ENCODE results near the gene IMMP2L. TPM values are rescaled to one million over a fixed set of nuclear protein-coding genes. Genes with fewer than 3 reads are reported as not detected.

The IMMP2L gene
- total and polyA plus RNA-seq, 2 of the 8 experiments (the other 6 are each of a cell fraction or from before 2014, with no cell fraction given) = 2.3 to 10.1 TPM

DNA sequence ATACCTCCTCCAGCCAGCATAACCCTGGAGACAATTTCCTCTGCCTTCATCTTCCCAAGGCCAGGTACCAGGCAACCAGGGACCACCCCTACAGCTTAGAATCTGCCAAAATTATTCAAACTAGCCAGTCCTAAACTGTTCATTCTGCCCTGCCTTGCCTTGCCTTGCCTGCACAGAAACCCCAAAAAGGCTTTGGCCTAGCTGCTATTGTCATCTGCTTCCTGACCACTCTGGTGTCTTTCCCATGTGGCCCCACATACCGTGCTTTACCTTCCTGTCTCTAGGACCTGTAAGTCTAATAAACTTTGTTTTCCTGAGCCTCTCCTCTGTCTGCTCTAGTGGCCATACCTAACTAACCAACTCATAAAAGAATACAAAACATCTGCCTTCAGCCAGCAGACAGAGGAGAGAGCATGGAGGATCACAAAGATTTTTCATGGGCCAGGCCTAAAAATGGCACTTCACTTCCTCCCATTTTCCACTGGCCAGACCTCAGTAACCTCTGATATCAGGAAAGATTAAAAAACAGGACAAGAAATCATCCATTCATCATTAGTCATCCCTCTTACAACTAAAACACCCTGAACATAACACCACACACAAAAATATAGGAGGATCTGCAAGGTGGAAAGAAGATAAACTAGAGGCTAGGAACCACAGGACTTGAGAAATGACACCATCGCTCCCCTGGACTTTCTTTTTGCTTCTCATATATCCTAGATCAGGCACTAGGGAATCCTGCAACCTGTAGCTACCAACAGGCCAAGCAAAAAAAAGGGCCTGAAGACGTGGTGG, 51.5 kb downstream of the IMMP2L start:
- WGBS, 2 experiments (ENCODE audit: extremely low coverage in 1 of 2, insufficient coverage in 1 of 2, insufficient read length in 1 of 2, insufficient replicate concordance in 2 of 2, low coverage in 1 of 2, low lambda C conversion rate in 2 of 2, missing lambda C conversion rate in 1 of 2) = 89% methylated on average over 3 of the region's 3 CpGs; no CpG with 5 or more reads in 1 of the 2 experiments
- ChIA-PET POLR2A (ENCODE audit: partially characterized antibody) (no interaction called here), CTCF (ENCODE audit: partially characterized antibody) (interaction anchor here (0.7 to 1.4 kb wide), 3 partner anchors 94 to 219 kb away, joined by 3 to 6 read pairs (median 3); no protein-coding TSS in a partner anchor)
- no peak for FAIRE-seq
- H3K9me3 ChIP-seq (ENCODE audit: insufficient read depth in 2 of 2, low read depth in 1 of 2, low read length in 1 of 2) = no peaks in the 10 kb centered on the region
- no peak overlapping the region for H2BK120ac ChIP-seq (replicated peaks; ENCODE audit: low read depth, low read length)
- no peak overlapping the region for H3K9ac ChIP-seq (replicated peaks in 1 of 4; ENCODE audit: extremely low read depth in 1 of 4, low read depth in 3 of 4, low read length in 3 of 4)
- TF ChIP-seq HDAC2 (IDR thresholded peaks at IDR 0.05; ENCODE audit: borderline replicate concordance in 1 of 2, low read depth in 2 of 2, low read length in 2 of 2) = no peak
- TF ChIP-seq RAD21 (IDR thresholded peaks at IDR 0.05 in 1 of 2, conservative IDR thresholded peaks at IDR 0.05 in 1 of 2; ENCODE audit: low read depth in 2 of 2, low read length in 2 of 2) = no peak
- no peak for TF ChIP-seq RBBP5 (IDR thresholded peaks at IDR 0.05; ENCODE audit: borderline replicate concordance, low read depth, low read length)
- H3K4me2 ChIP-seq (ENCODE audit: insufficient read depth in 1 of 2, low read depth in 2 of 2, low read length in 2 of 2) = no peak overlapping the region
- H2BK20ac ChIP-seq (ENCODE audit: low read length) = no peak overlapping the region
- H3K27ac ChIP-seq (ENCODE audit: low read depth, low read length) = no peak overlapping the region
- H4K20me1 ChIP-seq (replicated peaks in 1 of 2; ENCODE audit: control insufficient read depth in 1 of 2, insufficient read depth in 2 of 2, low read length in 2 of 2) = no peaks in the 10 kb centered on the region
- H3K4ac ChIP-seq (replicated peaks; ENCODE audit: insufficient read length, low read depth, low read length) = no peak overlapping the region
- no peak overlapping the region for H3K14ac ChIP-seq (ENCODE audit: insufficient read length)
- no peak overlapping the region for H4K8ac ChIP-seq (ENCODE audit: extremely low read depth, insufficient read depth, low read length)
- peak overlapping the region; percentile 30; the same call in 1 of the 2 replicates for H2AK5ac ChIP-seq (ENCODE audit: low read depth, low read length)
- no peak overlapping the region for H3K18ac ChIP-seq (ENCODE audit: extremely low read depth, low read length)
- no peak overlapping the region for H4K91ac ChIP-seq (replicated peaks; ENCODE audit: insufficient read length, low read length)
- H2AFZ ChIP-seq (ENCODE audit: low read length) = no peak overlapping the region
- no peak for DNase-seq (ENCODE audit: low read depth in 1 of 2, low spot score in 2 of 2)
- no peaks in the 10 kb centered on the region for H3K27me3 ChIP-seq (replicated peaks in 1 of 4; ENCODE audit: control insufficient read depth in 3 of 4, extremely low read depth in 1 of 4, insufficient read depth in 3 of 4, low read length in 3 of 4)
- H3K23ac ChIP-seq (ENCODE audit: insufficient read length) = no peak overlapping the region
- no peak overlapping the region for H4K5ac ChIP-seq (ENCODE audit: insufficient read length, low read depth, low read length)
- H3K79me2 ChIP-seq (ENCODE audit: control insufficient read depth in 1 of 2, insufficient read depth in 2 of 2, low read length in 2 of 2) = no peaks in the 10 kb centered on the region
- no peaks in the 10 kb centered on the region for H3K36me3 ChIP-seq (ENCODE audit: control insufficient read depth in 2 of 4, insufficient read depth in 4 of 4, low read length in 3 of 4)
- H3K23me2 ChIP-seq (ENCODE audit: low read depth, low read length) = no peaks in the 10 kb centered on the region
- H2BK15ac ChIP-seq (ENCODE audit: low read length) = no peak overlapping the region
- H3K79me1 ChIP-seq (ENCODE audit: low read depth, low read length) = no peaks in the 10 kb centered on the region
- H3K4me3 ChIP-seq (ENCODE audit: extremely low read depth in 1 of 4, insufficient read depth in 2 of 4, low read depth in 3 of 4, low read length in 4 of 4) = no peak overlapping the region
- no peak overlapping the region for H2BK5ac ChIP-seq (ENCODE audit: low read depth, low read length)
- H3K4me1 ChIP-seq (replicated peaks in 1 of 4; ENCODE audit: control insufficient read depth in 3 of 4, insufficient read depth in 4 of 4, low read length in 3 of 4) = no peaks in the 10 kb centered on the region; a peak in 1 of 7 replicates
- no peak overlapping the region for H3K56ac ChIP-seq (replicated peaks; ENCODE audit: insufficient read length, low read depth, low read length)
- no peak overlapping the region for H2BK12ac ChIP-seq (ENCODE audit: low read depth, low read length)

Measured in H1 (cell line).